ENCODE measurements around the gene OTULIN. TPM values are rescaled to one million over a fixed set of nuclear protein-coding genes. Genes with fewer than 3 reads are reported as not detected.
A peak's percentile ranks its signal among the peaks of the same experiment; 100 is the strongest.

Gene OTULIN
- total and polyA plus RNA-seq, 2 of the 4 experiments (the other 2 are of a cell fraction) = 6.9 to 19.5 TPM

- Histone ChIP-seq H2BK20ac (ENCODE audit: low read depth, low read length) (no peak overlapping the region), H3K4me3 (ENCODE audit: insufficient read depth, low read depth, low read length) (no peak overlapping the region), H3K79me1 (ENCODE audit: low read depth in 1 of 2, low read length in 2 of 2) (peaks cover 35 to 74% of the 10 kb centered on the region in 2 experiments), H3K27ac (ENCODE audit: insufficient read depth, low read length) (no peak overlapping the region), H3K4me1 (ENCODE audit: control insufficient read depth, insufficient read depth, low read length) (peaks cover 14% of the 10 kb centered on the region), H3K27me3 (ENCODE audit: control insufficient read depth, insufficient read depth, low read length) (no peaks in the 10 kb centered on the region), H2BK5ac (ENCODE audit: low read depth, low read length, poor library complexity, severe bottlenecking) (no peak overlapping the region), H2AK5ac (ENCODE audit: low read depth, low read length) (no peak overlapping the region), H2AK9ac (replicated peaks; ENCODE audit: low read depth, low read length, poor library complexity) (no peak overlapping the region), H3K56ac (ENCODE audit: extremely low read depth, insufficient read depth, low read length) (no peak overlapping the region), H3K36me3 (ENCODE audit: control insufficient read depth, insufficient read depth, low read length) (no peaks in the 10 kb centered on the region; the same call in 1 of the 2 replicates), H3K14ac (replicated peaks; ENCODE audit: low read depth, low read length) (no peak overlapping the region), H2BK15ac (ENCODE audit: low read depth, low read length) (no peak overlapping the region), H3K9me3 (ENCODE audit: control insufficient read depth, insufficient read depth, low read length) (no peaks in the 10 kb centered on the region), H4K91ac (ENCODE audit: insufficient read depth, low read depth, low read length) (no peak overlapping the region), H2AFZ (replicated peaks; ENCODE audit: low read length, poor library complexity) (no peak overlapping the region), H4K5ac (ENCODE audit: low read depth, low read length) (no peak overlapping the region), H4K8ac (ENCODE audit: low read depth in 2 of 2, low read length in 2 of 2) (no peak overlapping the region), H3K4me2 (ENCODE audit: low read depth, low read length) (no peak overlapping the region), H3K18ac (ENCODE audit: low read depth, low read length) (no peak overlapping the region), H2BK120ac (ENCODE audit: low read depth, low read length) (no peak overlapping the region), H3K9ac (ENCODE audit: low read depth, low read length) (no peak overlapping the region), H4K20me1 (ENCODE audit: insufficient read depth, low read length) (peaks cover 53% of the 10 kb centered on the region), H3K4ac (ENCODE audit: low read depth, low read length) (no peak overlapping the region), H3K9me1 (ENCODE audit: insufficient read depth, low read length) (peaks cover 15% of the 10 kb centered on the region; the same call in 1 of the 2 replicates), H3K23ac (ENCODE audit: low read depth, low read length) (0 out of 2 replicates have a peak overlapping the region, but pooled peaks have one; percentile 46)
- ATAC-seq (ENCODE audit: low read depth) = no peak
- TF ChIP-seq ELK1 (IDR thresholded peaks at IDR 0.05; ENCODE audit: borderline replicate concordance, low read depth, low read length) (no peak), CEBPB (IDR thresholded peaks at IDR 0.05; ENCODE audit: low read depth, low read length) (no peak), MAZ (IDR thresholded peaks at IDR 0.05; ENCODE audit: borderline replicate concordance, low read depth, low read length) (no peak), FOS (IDR thresholded peaks at IDR 0.05; ENCODE audit: low read depth, low read length) (no peak), POLR2A (IDR thresholded peaks at IDR 0.05; ENCODE audit: low read depth, low read length) (no peak), RFX5 (IDR thresholded peaks at IDR 0.05; ENCODE audit: low read depth, low read length) (no peak), RCOR1 (IDR thresholded peaks at IDR 0.05; ENCODE audit: insufficient replicate concordance, low read length) (no peak), SMC3 (IDR thresholded peaks at IDR 0.05; ENCODE audit: low read depth, low read length) (no peak), USF2 (IDR thresholded peaks at IDR 0.05; ENCODE audit: low read depth, low read length) (no peak), CTCF (conservative IDR thresholded peaks at IDR 0.05; ENCODE audit: low read depth, low read length) (no peak), MAFK (IDR thresholded peaks at IDR 0.05; ENCODE audit: low read depth, low read length) (no peak), CHD1 (IDR thresholded peaks at IDR 0.05; ENCODE audit: low read depth, low read length) (no peak), MXI1 (IDR thresholded peaks at IDR 0.05; ENCODE audit: borderline replicate concordance, low read depth, low read length) (no peak), NFE2L2 (IDR thresholded peaks at IDR 0.05; ENCODE audit: low read depth, low read length) (no peak), BHLHE40 (IDR thresholded peaks at IDR 0.05; ENCODE audit: low read depth, low read length) (no peak), RAD21 (IDR thresholded peaks at IDR 0.05; ENCODE audit: low read length) (no peak)
- ChIA-PET POLR2A (ENCODE audit: unreplicated experiment) (no interaction called here), CTCF (no interaction called here)
- in situ Hi-C loops (cut with MboI; ENCODE audit: low sequenced_read_pairs) = loop anchor here (25.0 kb wide), 2 partner anchors 555 to 680 kb away; no protein-coding TSS in a partner anchor
- WGBS, 2 experiments (ENCODE audit: extremely low coverage in 2 of 2, insufficient read length in 1 of 2) = 97% methylated on average over 6 of the region's 8 CpGs; no CpG with 5 or more reads in 1 of the 2 experiments
- dilution Hi-C loops (cut with HindIII; ENCODE audit: low sequenced_read_pairs, unreplicated experiment) = no loop called here
- intact Hi-C loops (cut with micrococcal nuclease) = no loop called here
- BruUV-seq (replicated peaks) = no TSS peak
- DNase-seq = no peak
Measured at GRCh38 chr5:14667290-14667689, 2.8 kb downstream of the OTULIN start.

Data from IMR-90 (cell line).